HCT116 (cell line): ENCODE results near the gene TBX4. TPM values are rescaled to one million over a fixed set of nuclear protein-coding genes. Genes with fewer than 3 reads are reported as not detected.

Source experiments
- ATAC-seq: fragments of 200-7000 bp; cut with Tn5 transposase; 2 replicates; pipeline ENCODE4 v1.9.1; 2020; ENCODE audit warnings: mild to moderate bottlenecking, moderate library complexity
- BruUV-seq: library from RNA; stranded (reverse); fragments of 400-500 nt; replicated peaks from 2 replicates; lab custom pipeline; 2021; lab: Mats Ljungman, UMichigan
- CTCF ChIA-PET: fragments of 300-600 bp; sonication (Branson Sonifier 250); formaldehyde crosslinking; loops from one replicate; lab custom pipeline; 2021; ENCODE audit warnings: antibody characterized with exemption; lab: Charles Lee
- POLR2A ChIA-PET: fragments of 300-600, 350-600 bp; sonication (Branson Sonifier 250); formaldehyde crosslinking; loops from one replicate; lab custom pipeline; 2021; ENCODE audit warnings: antibody characterized with exemption; lab: Charles Lee
- RAD21 ChIA-PET, 2 experiments: fragments of 300-600 bp; sonication (Branson Sonifier 250); formaldehyde crosslinking; loops; one replicate each; lab custom pipeline; 2023; ENCODE audit warnings: low total read pairs in 2 of 2; ENCODE audit not compliant: uncharacterized antibody in 2 of 2, unreplicated experiment in 2 of 2, low non-redundant PET in 1 of 2; lab: Charles Lee
- DNase-seq: peaks from one replicate; pipeline ENCODE4 v3.0.0-alpha.2; 2010; ENCODE audit warnings: low read depth, low spot score
- H2AFZ ChIP-seq: fragments of 200-600 bp; shearing (Covaris generic), sonication (generic); 2 replicates; pipeline ENCODE4 v1.6.1; 2017; ENCODE audit warnings: low read depth, mixed run types, mixed read lengths, antibody characterized with exemption, low read length; ENCODE audit not compliant: poor library complexity, severe bottlenecking
- H3K27ac ChIP-seq: 2 replicates; pipeline ENCODE4 v1.5.1; 2012; ENCODE audit warnings: low read depth, low read length
- H3K27me3 ChIP-seq: fragments of 200-600 bp; sonication (generic); 2 replicates; pipeline ENCODE4 v1.6.1; 2016; ENCODE audit warnings: mixed run types, low read length, mixed read lengths; ENCODE audit not compliant: insufficient read depth
- H3K36me3 ChIP-seq, 2 experiments: fragments of 200-500 bp in 1 of 2; fragments of 200-600 bp in 1 of 2; sonication (Bioruptor generic) in 1 of 2; sonication (generic) in 1 of 2; 2 replicates each; pipeline versions ENCODE4 v1.5.1 to v1.6.1; 2014 to 2016; ENCODE audit warnings: low read length in 2 of 2, inconsistent platforms in 1 of 2, mixed read lengths in 1 of 2, mixed run types in 1 of 2; ENCODE audit not compliant: insufficient read depth in 2 of 2, control insufficient read depth in 1 of 2
- H3K4me1 ChIP-seq, 2 experiments: fragments of 200-600 bp in 1 of 2; sonication (generic) in 1 of 2; 2 replicates each; pipeline versions ENCODE4 v1.5.1 to v1.6.1; 2012 to 2017; ENCODE audit warnings: low read length in 2 of 2, inconsistent platforms in 1 of 2, mild to moderate bottlenecking in 1 of 2, mixed read lengths in 1 of 2, mixed run types in 1 of 2, moderate library complexity in 1 of 2; ENCODE audit not compliant: insufficient read depth in 2 of 2, control insufficient read depth in 1 of 2
- H3K4me2 ChIP-seq: fragments of 200-600 bp; sonication (generic); 2 replicates; pipeline ENCODE4 v1.6.1; 2017; ENCODE audit warnings: mixed run types, low read length, mixed read lengths
- H3K4me3 ChIP-seq, 2 experiments: fragments of 200-600 bp in 1 of 2; sonication (generic) in 1 of 2; replicated peaks in 1 of 2; 2 replicates each; pipeline ENCODE4 v1.5.1; 2011 to 2016; ENCODE audit warnings: low read length in 2 of 2, control low read depth in 1 of 2, low read depth in 1 of 2, mild to moderate bottlenecking in 1 of 2, mixed read lengths in 1 of 2, mixed run types in 1 of 2
- H3K79me2 ChIP-seq: fragments of 200-600 bp; sonication (generic); 2 replicates; pipeline ENCODE4 v1.6.1; 2017; ENCODE audit warnings: mild to moderate bottlenecking, mixed run types, low read length, moderate library complexity, mixed read lengths; ENCODE audit not compliant: insufficient read depth
- H3K9ac ChIP-seq: fragments of 200-600 bp; sonication (generic); 2 replicates; pipeline ENCODE4 v1.6.1; 2016; ENCODE audit warnings: low read length, mixed read lengths
- H3K9me2 ChIP-seq: fragments of 200-600 bp; sonication (generic), shearing (Covaris generic); 2 replicates; pipeline ENCODE4 v1.6.1; 2017; ENCODE audit warnings: mixed run types, mild to moderate bottlenecking, moderate library complexity; ENCODE audit not compliant: insufficient read depth
- H3K9me3 ChIP-seq, 2 experiments: fragments of 200-500 bp in 1 of 2; fragments of 200-600 bp in 1 of 2; sonication (Bioruptor generic) in 1 of 2; sonication (generic) in 1 of 2; 2 replicates each; pipeline ENCODE4 v1.6.1; 2014 to 2017; ENCODE audit warnings: low read length in 2 of 2, mixed read lengths in 2 of 2, inconsistent platforms in 1 of 2, low read depth in 1 of 2, mild to moderate bottlenecking in 1 of 2, mixed run types in 1 of 2, moderate library complexity in 1 of 2; ENCODE audit not compliant: control insufficient read depth in 1 of 2, insufficient read depth in 1 of 2
- H4K20me1 ChIP-seq: fragments of 200-600 bp; sonication (generic), shearing (Covaris generic); 2 replicates; pipeline ENCODE4 v1.6.1; 2017; ENCODE audit warnings: mixed run types, mild to moderate bottlenecking, moderate library complexity; ENCODE audit not compliant: insufficient read depth
- ATF3 ChIP-seq: IDR thresholded peaks from 2 replicates; pipeline ENCODE4 v1.6.1; 2012
- CEBPB ChIP-seq: IDR thresholded peaks from 2 replicates; pipeline ENCODE4 v1.6.1; 2012; ENCODE audit warnings: low read depth
- EGR1 ChIP-seq: IDR thresholded peaks from 2 replicates; pipeline ENCODE4 v1.6.1; 2012; ENCODE audit warnings: low read depth
- ELF1 ChIP-seq: IDR thresholded peaks from 2 replicates; pipeline ENCODE4 v1.6.1; 2012; ENCODE audit warnings: low read depth, borderline replicate concordance
- EZH2 ChIP-seq: fragments of 200-600 bp; sonication (generic); IDR thresholded peaks from 2 replicates; pipeline ENCODE4 v1.6.1; 2017; ENCODE audit warnings: antibody characterized with exemption, mixed run types
- EZH2phosphoT487 ChIP-seq: fragments of 200-600 bp; IDR thresholded peaks from 2 replicates; pipeline ENCODE4 v1.6.1; 2018; ENCODE audit warnings: antibody characterized with exemption, borderline replicate concordance
- FOSL1 ChIP-seq: IDR thresholded peaks from 2 replicates; pipeline ENCODE4 v1.6.1; 2012; ENCODE audit warnings: low read depth
- JUND ChIP-seq: IDR thresholded peaks from 2 replicates; pipeline ENCODE4 v1.6.1; 2012
- POLR2A ChIP-seq: IDR thresholded peaks from 2 replicates; pipeline ENCODE4 v1.7.0; 2011; ENCODE audit warnings: borderline replicate concordance; ENCODE audit not compliant: insufficient read depth, insufficient read length; ENCODE audit errors: extremely low read depth
- POLR2AphosphoS5 ChIP-seq: IDR thresholded peaks from 2 replicates; pipeline ENCODE4 v1.6.1; 2011; ENCODE audit warnings: mild to moderate bottlenecking, low read depth, low read length, moderate library complexity
- REST ChIP-seq: IDR thresholded peaks from 2 replicates; pipeline ENCODE4 v1.6.1; 2012; ENCODE audit warnings: low read depth
- SIN3A ChIP-seq: IDR thresholded peaks from 2 replicates; pipeline ENCODE4 v1.6.1; 2012; ENCODE audit warnings: low read depth
- SP1 ChIP-seq: IDR thresholded peaks from 2 replicates; pipeline ENCODE4 v1.6.1; 2012; ENCODE audit warnings: low read depth
- TCF7L2 ChIP-seq: IDR thresholded peaks from 2 replicates; pipeline ENCODE4 v1.7.0; 2011; ENCODE audit warnings: borderline replicate concordance, inconsistent platforms; ENCODE audit not compliant: insufficient read depth, insufficient read length; ENCODE audit errors: extremely low read depth
- ZFX ChIP-seq: fragments of 450-650 bp; IDR thresholded peaks from 2 replicates; pipeline ENCODE4 v1.6.1; 2017
- ZNF274 ChIP-seq: fragments of 200-500 bp; sonication (Bioruptor generic); IDR thresholded peaks from 2 replicates; pipeline ENCODE4 v1.6.1; 2014; ENCODE audit warnings: mild to moderate bottlenecking, low read depth, low read length, inconsistent platforms
- intact Hi-C: fragments of 100-400 bp; cut with micrococcal nuclease; formaldehyde crosslinking; loops from 2 replicates; pipeline ENCODE4 v1.10.0; 2022
- total RNA-seq: library from RNA; stranded (reverse); gene quantifications from one replicate; pipeline ENCODE4 v1.2.1, GENCODE V29; 2021; ENCODE audit not compliant: unreplicated experiment

Gene TBX4
- total RNA-seq, 1 experiment from 2014 or later = 0.27 TPM

GRCh38 chr17:61459142-61459809 lies 7.1 kb downstream of the TBX4 start:
- H3K4me3 ChIP-seq = no peak overlapping the region
- H3K4me1 ChIP-seq = peaks cover 0 to 6% of the 10 kb centered on the region in 2 experiments; a peak in 1 of 4 replicates
- no peak overlapping the region for H3K27ac ChIP-seq
- ATAC-seq (no peak), DNase-seq (no peak)
- no peaks in the 10 kb centered on the region for H3K27me3 ChIP-seq
- TF ChIP-seq SIN3A = no peak
- TF ChIP-seq ZNF274 = no peak
- TF ChIP-seq POLR2A = no peak
- TF ChIP-seq EZH2 = no peak
- no peak for TF ChIP-seq POLR2AphosphoS5
- no peak for TF ChIP-seq REST
- no peak for TF ChIP-seq CEBPB
- no peak for TF ChIP-seq SP1
- no peak for TF ChIP-seq ZFX
- TF ChIP-seq JUND = no peak
- no peak for TF ChIP-seq ELF1
- TF ChIP-seq EZH2phosphoT487 = no peak
- no peak for TF ChIP-seq FOSL1
- no peak for TF ChIP-seq ATF3
- TF ChIP-seq TCF7L2 = no peak
- no peak for TF ChIP-seq EGR1
- intact Hi-C loops = no loop called here
- H3K9me3 ChIP-seq = no peaks in the 10 kb centered on the region
- no peaks in the 10 kb centered on the region for H3K79me2 ChIP-seq
- no peaks in the 10 kb centered on the region for H3K9me2 ChIP-seq
- H3K36me3 ChIP-seq = no peaks in the 10 kb centered on the region
- CTCF ChIA-PET = no interaction called here
- H2AFZ ChIP-seq = no peak overlapping the region
- no peak overlapping the region for H3K9ac ChIP-seq
- no TSS peak for BruUV-seq
- POLR2A ChIA-PET = no interaction called here
- H4K20me1 ChIP-seq = no peaks in the 10 kb centered on the region
- RAD21 ChIA-PET = no interaction called here
- no peak overlapping the region for H3K4me2 ChIP-seq
